ENCODE data around the gene FNDC11. TPM values are rescaled to one million over a fixed set of nuclear protein-coding genes. Genes with fewer than 3 reads are reported as not detected.

FNDC11 gene
- total and polyA plus RNA-seq, 3 donors from 2014 or later, result 85.4 to 147 (median 121) TPM

DNA sequence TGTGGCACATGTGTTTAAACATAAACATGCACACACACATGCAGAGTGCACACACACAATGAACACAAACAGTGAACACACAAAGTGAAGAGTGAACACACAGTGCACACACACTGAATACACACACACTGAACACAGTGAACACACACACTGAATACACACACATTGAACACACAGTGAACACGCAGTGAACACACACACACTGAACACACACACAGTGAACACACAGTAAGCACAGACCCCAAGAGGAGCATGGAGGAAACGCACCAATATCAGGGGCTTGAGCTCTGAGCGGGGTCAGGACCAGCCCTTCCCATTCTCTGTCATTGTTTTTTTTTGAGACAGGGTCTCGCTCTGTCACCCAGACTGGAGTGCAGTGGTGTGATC, 37.2 kb downstream of the FNDC11 start:
- WGBS, 2 donors, result 91 to 94% methylated on average over 4 of the region's 4 CpGs
- no peaks in the 10 kb centered on the region for H3K27me3 ChIP-seq
- TF ChIP-seq, protein P1, sequence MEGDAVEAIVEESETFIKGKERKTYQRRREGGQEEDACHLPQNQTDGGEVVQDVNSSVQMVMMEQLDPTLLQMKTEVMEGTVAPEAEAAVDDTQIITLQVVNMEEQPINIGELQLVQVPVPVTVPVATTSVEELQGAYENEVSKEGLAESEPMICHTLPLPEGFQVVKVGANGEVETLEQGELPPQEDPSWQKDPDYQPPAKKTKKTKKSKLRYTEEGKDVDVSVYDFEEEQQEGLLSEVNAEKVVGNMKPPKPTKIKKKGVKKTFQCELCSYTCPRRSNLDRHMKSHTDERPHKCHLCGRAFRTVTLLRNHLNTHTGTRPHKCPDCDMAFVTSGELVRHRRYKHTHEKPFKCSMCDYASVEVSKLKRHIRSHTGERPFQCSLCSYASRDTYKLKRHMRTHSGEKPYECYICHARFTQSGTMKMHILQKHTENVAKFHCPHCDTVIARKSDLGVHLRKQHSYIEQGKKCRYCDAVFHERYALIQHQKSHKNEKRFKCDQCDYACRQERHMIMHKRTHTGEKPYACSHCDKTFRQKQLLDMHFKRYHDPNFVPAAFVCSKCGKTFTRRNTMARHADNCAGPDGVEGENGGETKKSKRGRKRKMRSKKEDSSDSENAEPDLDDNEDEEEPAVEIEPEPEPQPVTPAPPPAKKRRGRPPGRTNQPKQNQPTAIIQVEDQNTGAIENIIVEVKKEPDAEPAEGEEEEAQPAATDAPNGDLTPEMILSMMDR (IDR thresholded peaks at IDR 0.05), result no peak
- TF ChIP-seq POLR2A (IDR thresholded peaks at IDR 0.05), result no peak
- no peak overlapping the region for H3K4me3 ChIP-seq
- no peaks in the 10 kb centered on the region for H3K9me3 ChIP-seq
- intact Hi-C loops (cut with DNase I; ENCODE audit: low total_unique reads), result no loop called here
- no peak for DNase-seq
- H3K4me1 ChIP-seq, result no peaks in the 10 kb centered on the region
- H3K27ac ChIP-seq, result no peak overlapping the region
- H3K36me3 ChIP-seq (ENCODE audit: low read depth, missing control alignments), result no peaks in the 10 kb centered on the region

DNA sequence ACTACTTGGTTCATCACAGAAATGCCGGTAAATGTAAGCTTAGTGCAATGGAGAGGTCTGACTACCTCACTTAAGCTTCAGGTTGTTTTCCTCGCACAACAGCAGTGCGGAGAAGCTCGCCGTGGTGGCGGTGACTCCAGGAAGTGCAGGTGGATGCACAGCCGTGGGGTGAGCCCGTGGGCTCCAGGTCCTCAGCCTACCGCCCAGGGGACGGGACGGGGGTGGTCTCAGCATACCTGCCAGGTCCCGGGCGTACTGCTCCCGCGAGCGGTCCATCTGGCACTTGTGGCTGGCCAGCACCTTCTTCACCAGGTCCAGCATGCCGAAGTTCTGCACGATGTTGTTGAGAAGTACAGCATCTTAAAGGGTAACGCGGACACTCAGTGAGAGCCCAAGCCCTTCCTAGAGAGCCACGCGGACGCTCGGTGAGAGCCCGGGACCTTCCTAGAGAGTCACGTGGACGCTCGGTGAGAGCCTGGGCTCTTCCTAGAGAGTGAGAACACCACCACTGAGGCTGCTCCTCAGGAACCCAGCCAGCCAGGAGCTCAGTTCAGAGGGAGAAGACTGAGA, 37.9 kb downstream of the FNDC11 start:
- no peak overlapping the region for H3K4me3 ChIP-seq
- WGBS, 2 donors, result 88 to 93% methylated on average over 26 to 28 of the region's 28 CpGs
- no peak for DNase-seq
- intact Hi-C loops (cut with DNase I; ENCODE audit: low total_unique reads), result no loop called here
- H3K9me3 ChIP-seq, result no peaks in the 10 kb centered on the region
- no peaks in the 10 kb centered on the region for H3K27me3 ChIP-seq
- TF ChIP-seq, protein P1 (IDR thresholded peaks at IDR 0.05), result no peak
- TF ChIP-seq POLR2A (IDR thresholded peaks at IDR 0.05), result no peak
- no peaks in the 10 kb centered on the region for H3K4me1 ChIP-seq
- H3K27ac ChIP-seq, result no peak overlapping the region
- no peaks in the 10 kb centered on the region for H3K36me3 ChIP-seq (ENCODE audit: low read depth, missing control alignments)

DNA sequence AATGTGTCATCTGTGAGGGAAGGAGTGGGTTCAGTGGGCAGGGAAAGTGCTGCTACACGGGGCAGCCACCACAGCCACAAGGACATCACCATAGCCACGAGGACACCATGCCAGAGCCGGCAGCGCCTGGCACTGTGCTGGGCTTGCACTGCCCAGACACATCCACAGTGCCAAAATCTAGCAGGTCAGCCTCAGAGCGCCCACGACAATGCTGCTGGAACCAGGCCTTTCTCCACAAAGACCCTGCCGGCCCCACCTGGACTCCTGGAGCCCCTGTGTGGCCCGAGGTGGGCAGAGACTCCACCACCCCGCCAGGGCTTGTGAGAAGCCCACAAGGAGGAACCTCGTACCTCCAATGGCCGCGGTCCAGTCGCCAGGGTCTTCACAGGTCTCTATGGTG, 38.7 kb downstream of the FNDC11 start:
- no peaks in the 10 kb centered on the region for H3K4me1 ChIP-seq
- no peak overlapping the region for H3K4me3 ChIP-seq
- no peaks in the 10 kb centered on the region for H3K36me3 ChIP-seq (ENCODE audit: low read depth, missing control alignments)
- 91 to 95% methylated on average over 4 to 13 of the region's 13 CpGs for WGBS, 2 donors
- no peak for DNase-seq
- intact Hi-C loops (cut with DNase I; ENCODE audit: low total_unique reads), result no loop called here
- TF ChIP-seq, protein P1 (IDR thresholded peaks at IDR 0.05), result no peak
- no peak for TF ChIP-seq POLR2A (IDR thresholded peaks at IDR 0.05)
- H3K9me3 ChIP-seq, result no peaks in the 10 kb centered on the region
- H3K27ac ChIP-seq, result no peak overlapping the region
- no peaks in the 10 kb centered on the region for H3K27me3 ChIP-seq

DNA sequence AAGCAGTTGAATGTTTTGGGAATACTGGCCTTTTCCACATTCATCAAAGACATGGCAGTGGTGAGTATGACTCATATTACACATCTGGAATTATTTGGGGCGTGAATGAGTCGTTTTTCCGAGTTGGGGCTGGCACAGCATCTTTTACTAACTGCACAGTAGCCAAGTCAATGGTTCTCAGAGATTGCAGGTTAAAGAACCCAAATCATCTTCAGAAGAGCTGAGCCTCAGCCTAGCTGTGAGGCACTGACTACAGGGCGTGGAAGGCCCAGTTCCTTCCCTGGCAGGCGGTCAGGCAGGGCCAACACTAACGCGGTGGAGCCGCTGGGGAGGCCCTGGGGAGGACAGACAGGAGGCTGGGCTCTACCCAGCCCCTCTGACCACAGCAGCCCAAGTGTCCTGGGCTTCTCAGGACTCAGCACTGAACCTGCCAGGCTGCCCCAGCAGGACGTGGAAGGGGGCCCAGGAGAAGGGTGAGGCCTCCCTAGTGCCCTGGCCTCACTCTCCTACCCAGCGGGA, 40.1 kb downstream of the FNDC11 start:
- TF ChIP-seq, protein P1 (IDR thresholded peaks at IDR 0.05), result no peak
- TF ChIP-seq POLR2A (IDR thresholded peaks at IDR 0.05), result no peak
- H3K27ac ChIP-seq, result no peak overlapping the region
- no peaks in the 10 kb centered on the region for H3K4me1 ChIP-seq
- intact Hi-C loops (cut with DNase I; ENCODE audit: low total_unique reads), result no loop called here
- H3K9me3 ChIP-seq, result no peaks in the 10 kb centered on the region
- WGBS, 2 donors, result 75 to 91% methylated on average over 5 to 10 of the region's 10 CpGs
- H3K36me3 ChIP-seq (ENCODE audit: low read depth, missing control alignments), result no peaks in the 10 kb centered on the region
- no peak for DNase-seq
- no peaks in the 10 kb centered on the region for H3K27me3 ChIP-seq
- H3K4me3 ChIP-seq, result no peak overlapping the region
